Ascending aorta (tissue), 2 donors: ENCODE results near the gene SLC38A6. TPM values are rescaled to one million over a fixed set of nuclear protein-coding genes. Genes with fewer than 3 reads are reported as not detected.

ENCODE experiments used
- DNase-seq, 2 donors: peaks; one replicate each; pipeline ENCODE4 v3.0.0-alpha.2; 2019; ENCODE audit warnings: low spot score in 2 of 2
- H3K27ac ChIP-seq, 2 donors: fragments of 200-600 bp; sonication (generic); one replicate each; pipeline ENCODE4 v1.5.1; 2016 to 2017; ENCODE audit warnings: mild to moderate bottlenecking in 1 of 2
- H3K27me3 ChIP-seq: fragments of 200-600 bp; sonication (generic); one replicate; pipeline ENCODE4 v1.5.1; 2017
- H3K36me3 ChIP-seq, 2 donors: fragments of 200-600 bp; sonication (generic); one replicate each; pipeline ENCODE4 v1.5.1; 2016
- H3K4me1 ChIP-seq, 2 donors: fragments of 200-600 bp; sonication (generic); one replicate each; pipeline ENCODE4 v1.5.1; 2016 to 2017; ENCODE audit warnings: mild to moderate bottlenecking in 1 of 2
- H3K4me3 ChIP-seq, 2 donors: fragments of 200-600 bp; sonication (generic); one replicate each; pipeline ENCODE4 v1.5.1; 2016 to 2017; ENCODE audit warnings: mild to moderate bottlenecking in 1 of 2
- H3K9me3 ChIP-seq, 2 donors: fragments of 200-600 bp; sonication (generic); one replicate each; pipeline ENCODE4 v1.5.1; 2016
- intact Hi-C: fragments of 100-400 bp; cut with DNase I; formaldehyde crosslinking; loops from one replicate; pipeline ENCODE4 v1.15.1; 2023
- total RNA-seq: library from RNA; depleted of rRNA; stranded (reverse); fragments of >200 nt; gene quantifications from one replicate; pipeline ENCODE4 v1.1.0, GENCODE V29; 2016
- TF ChIP-seq, protein P1 (sequence below), 3 experiments: fragments of 200-600 bp in 2 of 3; fragments of 450-650 bp in 1 of 3; sonication (generic) in 2 of 3; IDR thresholded peaks; one replicate each; pipeline ENCODE4 v1.5.1; 2016 to 2019; ENCODE audit warnings: antibody characterized with exemption in 3 of 3, mild to moderate bottlenecking in 1 of 3, moderate library complexity in 1 of 3

The SLC38A6 gene
- total RNA-seq = 1.8 TPM

DNA sequence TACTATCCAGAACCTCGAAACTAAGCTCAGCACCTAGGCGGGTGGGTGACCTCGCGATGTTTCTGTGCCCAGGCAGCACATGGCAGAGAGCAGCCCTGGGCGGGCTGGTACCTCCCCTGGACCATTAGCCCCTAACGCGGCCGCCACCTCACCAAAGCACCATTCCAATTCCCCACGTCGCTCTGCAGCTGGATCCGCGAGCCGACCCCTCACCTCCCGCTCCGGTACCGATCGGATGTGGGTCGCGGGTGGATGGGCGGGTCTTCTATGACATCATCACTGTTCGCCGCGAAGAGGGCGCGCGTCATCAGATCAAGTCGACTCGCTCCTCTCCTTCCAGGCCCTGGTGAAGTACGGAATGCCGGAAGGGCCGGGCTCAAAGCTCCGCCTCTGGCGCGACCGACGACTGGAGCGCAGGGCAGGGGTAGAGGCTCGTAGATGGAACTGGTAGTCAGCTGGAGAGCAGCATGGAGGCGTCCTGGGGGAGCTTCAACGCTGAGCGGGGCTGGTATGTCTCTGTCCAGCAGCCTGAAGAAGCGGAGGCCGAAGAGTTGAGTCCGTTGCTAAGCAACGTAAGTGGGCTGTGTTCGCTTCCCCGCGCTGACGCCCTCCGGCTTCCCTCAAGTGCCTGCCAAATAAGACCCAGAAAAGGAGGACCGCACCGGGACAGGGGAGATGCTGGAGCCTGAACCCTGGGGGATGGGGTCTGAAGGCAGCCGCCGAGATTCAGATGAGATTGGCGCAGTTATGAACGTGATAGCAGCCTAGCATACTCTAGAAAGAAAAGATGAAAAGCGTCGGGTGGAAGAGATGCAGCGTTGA, at the start of gene SLC38A6, which contains the start of gene TRMT5:
SLC38A6 (plus strand) TSS at position 435 of the 822 bp plus-strand sequence; CDS start at position 468, 33 bp downstream.
TRMT5 (minus strand) TSS at position 269 of the 822 bp plus-strand sequence; CDS start at position 163, 106 bp downstream.
- Histone ChIP-seq H3K36me3 (peaks cover 0 to 12% of the 10 kb centered on the region in 2 donors), H3K4me1 (peaks cover 0 to 11% of the 10 kb centered on the region in 2 donors), H3K27ac (peak within 1 kb of the TSS; percentile 85 to 87), H3K9me3 (no peaks in the 10 kb centered on the region), H3K4me3 (peak within 1 kb of the TSS; percentile 67 to 84), H3K27me3 (no peaks in the 10 kb centered on the region)
- DNase-seq = peak; percentile 75 to 98
- TF ChIP-seq, protein P1, sequence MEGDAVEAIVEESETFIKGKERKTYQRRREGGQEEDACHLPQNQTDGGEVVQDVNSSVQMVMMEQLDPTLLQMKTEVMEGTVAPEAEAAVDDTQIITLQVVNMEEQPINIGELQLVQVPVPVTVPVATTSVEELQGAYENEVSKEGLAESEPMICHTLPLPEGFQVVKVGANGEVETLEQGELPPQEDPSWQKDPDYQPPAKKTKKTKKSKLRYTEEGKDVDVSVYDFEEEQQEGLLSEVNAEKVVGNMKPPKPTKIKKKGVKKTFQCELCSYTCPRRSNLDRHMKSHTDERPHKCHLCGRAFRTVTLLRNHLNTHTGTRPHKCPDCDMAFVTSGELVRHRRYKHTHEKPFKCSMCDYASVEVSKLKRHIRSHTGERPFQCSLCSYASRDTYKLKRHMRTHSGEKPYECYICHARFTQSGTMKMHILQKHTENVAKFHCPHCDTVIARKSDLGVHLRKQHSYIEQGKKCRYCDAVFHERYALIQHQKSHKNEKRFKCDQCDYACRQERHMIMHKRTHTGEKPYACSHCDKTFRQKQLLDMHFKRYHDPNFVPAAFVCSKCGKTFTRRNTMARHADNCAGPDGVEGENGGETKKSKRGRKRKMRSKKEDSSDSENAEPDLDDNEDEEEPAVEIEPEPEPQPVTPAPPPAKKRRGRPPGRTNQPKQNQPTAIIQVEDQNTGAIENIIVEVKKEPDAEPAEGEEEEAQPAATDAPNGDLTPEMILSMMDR (IDR thresholded peaks at IDR 0.05) = no peak
- intact Hi-C loops = loop anchor here (1.0 to 5.0 kb wide), 5 partner anchors 206 to 334 kb away; partner anchors contain the start of genes SIX1 and TMEM30B

DNA sequence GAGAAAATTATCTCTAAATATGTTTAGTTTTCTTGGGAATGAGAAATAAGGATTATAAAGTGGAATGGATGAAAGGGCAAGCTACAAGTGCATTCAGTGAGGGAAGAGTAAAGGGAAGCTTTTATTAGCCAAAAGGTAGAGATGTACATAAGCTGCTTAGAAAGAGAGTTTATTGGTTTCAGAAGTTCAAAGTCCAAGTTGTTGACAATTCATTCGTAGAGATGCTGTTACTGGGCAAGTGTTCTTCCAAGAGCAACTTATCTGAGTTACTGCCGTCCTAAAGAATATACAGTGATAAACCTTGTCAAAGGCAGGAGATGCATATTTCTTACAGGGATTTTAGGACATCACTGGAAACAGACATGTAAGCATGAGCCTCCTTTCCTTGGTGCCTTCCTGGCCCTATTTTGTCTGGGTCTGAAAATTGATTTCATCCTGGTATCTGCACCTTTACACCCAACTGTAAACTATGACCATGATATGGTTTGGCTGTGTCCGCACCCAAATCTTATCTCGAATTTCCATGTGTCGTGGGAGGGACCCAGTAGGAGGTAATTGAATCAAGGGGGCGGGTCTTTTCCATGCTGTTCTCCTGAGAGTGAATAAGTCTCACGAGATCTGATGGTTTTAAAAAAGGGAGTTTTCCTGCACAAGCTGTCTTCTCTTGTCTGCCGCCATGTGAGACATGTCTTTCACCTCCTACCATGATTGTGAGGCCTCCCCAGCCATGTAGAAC, 47.0 kb upstream of the SLC38A6 start:
- no peak overlapping the region for H3K4me3 ChIP-seq
- H3K36me3 ChIP-seq = no peaks in the 10 kb centered on the region

DNA sequence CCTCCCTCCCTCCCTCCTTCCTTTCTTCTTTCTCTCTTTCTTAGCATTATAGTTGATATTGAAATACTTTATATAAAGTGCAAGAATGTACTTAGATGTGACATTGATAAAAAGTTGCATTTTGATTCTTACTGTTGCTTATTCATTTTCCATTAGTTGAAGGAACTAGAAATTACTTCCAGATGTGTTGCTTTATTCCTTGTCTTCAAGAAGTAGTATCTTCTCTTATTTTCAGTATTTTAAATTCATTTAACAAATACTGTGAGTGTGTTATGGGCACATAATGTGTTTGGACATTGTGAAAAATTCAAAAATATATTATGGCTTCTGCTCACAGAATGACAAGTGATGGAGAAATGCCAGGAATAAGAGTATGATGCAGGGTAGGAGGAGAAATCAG, 45.7 kb upstream of the SLC38A6 start:
- intact Hi-C loops = no loop called here

More for the DNA sequence above, 47.0 kb upstream of the SLC38A6 start:
- Histone ChIP-seq H3K4me1 (no peaks in the 10 kb centered on the region), H3K27me3 (no peaks in the 10 kb centered on the region), H3K27ac (no peak overlapping the region), H3K9me3 (no peaks in the 10 kb centered on the region)
- no peak for DNase-seq
- intact Hi-C loops = no loop called here
- TF ChIP-seq, protein P1 (IDR thresholded peaks at IDR 0.05) = no peak

DNA sequence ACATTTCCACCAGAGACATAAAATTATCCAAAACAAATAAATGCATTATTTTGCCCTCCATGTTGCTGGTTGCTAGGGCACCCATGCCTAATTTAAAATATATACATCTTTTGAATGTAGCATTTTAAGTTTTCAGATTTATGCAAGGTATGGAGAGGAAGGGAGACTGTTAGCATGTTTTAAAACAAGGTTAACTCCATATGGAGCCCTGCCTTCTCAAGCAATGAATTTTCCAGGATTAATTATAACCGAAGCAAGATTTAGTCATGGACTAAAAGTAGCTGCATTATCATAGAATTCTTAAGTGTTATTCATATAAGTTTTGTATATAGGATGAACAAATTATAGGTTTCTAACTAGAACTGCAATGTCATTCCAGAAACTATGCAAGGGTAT, 37.4 kb upstream of the SLC38A6 start:
- TF ChIP-seq, protein P1 (IDR thresholded peaks at IDR 0.05) = no peak
- intact Hi-C loops = no loop called here
- H3K4me3 ChIP-seq = no peak overlapping the region
- H3K27me3 ChIP-seq = no peaks in the 10 kb centered on the region
- H3K9me3 ChIP-seq = no peaks in the 10 kb centered on the region
- no peak for DNase-seq
- H3K27ac ChIP-seq = no peak overlapping the region
- H3K4me1 ChIP-seq = no peaks in the 10 kb centered on the region
- H3K36me3 ChIP-seq = no peaks in the 10 kb centered on the region

More for the DNA sequence above, 45.7 kb upstream of the SLC38A6 start:
- no peak overlapping the region for H3K27ac ChIP-seq
- H3K27me3 ChIP-seq = no peaks in the 10 kb centered on the region
- no peaks in the 10 kb centered on the region for H3K36me3 ChIP-seq
- no peak overlapping the region for H3K4me3 ChIP-seq
- TF ChIP-seq, protein P1 (IDR thresholded peaks at IDR 0.05) = no peak
- no peaks in the 10 kb centered on the region for H3K9me3 ChIP-seq
- no peak for DNase-seq
- no peaks in the 10 kb centered on the region for H3K4me1 ChIP-seq

DNA sequence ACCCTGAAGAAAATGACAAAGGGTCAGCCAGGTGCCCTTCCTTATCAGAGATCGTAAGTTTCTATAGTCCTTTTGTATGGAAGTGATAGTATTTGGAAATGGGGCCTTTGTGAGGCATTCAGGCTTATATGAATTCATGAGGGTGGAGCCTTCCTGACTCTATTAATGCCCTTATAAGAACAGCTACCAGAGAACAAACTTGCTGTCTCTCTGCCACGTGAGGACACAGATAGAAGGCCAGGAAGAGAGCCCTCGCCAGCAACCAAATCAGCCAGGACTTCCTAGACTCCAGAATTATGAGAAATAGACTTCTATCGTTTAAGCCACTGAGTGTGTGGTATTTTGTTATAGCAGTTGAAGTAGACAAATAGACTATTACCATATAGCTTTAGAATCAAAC, 36.8 kb upstream of the SLC38A6 start:
- Histone ChIP-seq H3K36me3 (no peaks in the 10 kb centered on the region), H3K9me3 (no peaks in the 10 kb centered on the region)
- TF ChIP-seq, protein P1 (IDR thresholded peaks at IDR 0.05) = no peak

More for the DNA sequence above, 36.8 kb upstream of the SLC38A6 start:
- no peaks in the 10 kb centered on the region for H3K4me1 ChIP-seq
- no peaks in the 10 kb centered on the region for H3K27me3 ChIP-seq
- H3K27ac ChIP-seq = no peak overlapping the region
- no peak overlapping the region for H3K4me3 ChIP-seq
- intact Hi-C loops = no loop called here
- DNase-seq = no peak
